SK-N-SH (cell line): ENCODE data around the gene CCDC32. TPM values are rescaled to one million over a fixed set of nuclear protein-coding genes. Genes with fewer than 3 reads are reported as not detected.

Experiments used
- CTCF ChIA-PET: fragments of 300-600, 350-600 bp; formaldehyde crosslinking; extraction: SDS; loops from one replicate; lab custom pipeline; 2021; lab: Yijun Ruan, JAX
- POLR2A ChIA-PET: fragments of 350-600 bp; sonication (Branson Sonifier 250); formaldehyde crosslinking; extraction: SDS; loops from one replicate; lab custom pipeline; 2020; ENCODE audit warnings: antibody characterized with exemption, inconsistent platforms; lab: Yijun Ruan, JAX
- DNase-seq: peaks from one replicate; pipeline ENCODE4 v3.0.0; 2012
- H2AFZ ChIP-seq: fragments of 200-600 bp; sonication (generic); 2 replicates; pipeline ENCODE4 v1.8.1; 2016; ENCODE audit warnings: antibody characterized with exemption, mild to moderate bottlenecking, low read depth
- H3F3A ChIP-seq: fragments of 200-600 bp; sonication (generic); replicated peaks from 2 replicates; pipeline ENCODE3; 2016; ENCODE audit warnings: antibody characterized with exemption, mild to moderate bottlenecking; ENCODE audit not compliant: insufficient read depth
- H3K27ac ChIP-seq, 2 experiments: fragments of 200-500 bp in 1 of 2; fragments of 200-600 bp in 1 of 2; sonication (Bioruptor generic) in 1 of 2; sonication (generic), shearing (Covaris generic) in 1 of 2; 2 replicates each; pipeline versions ENCODE4 v1.5.1 to v1.6.1; 2014 to 2016; ENCODE audit warnings: low read depth in 2 of 2, inconsistent platforms in 1 of 2, low read length in 1 of 2, mild to moderate bottlenecking in 1 of 2, mixed read lengths in 1 of 2
- H3K27me3 ChIP-seq: fragments of 200-600 bp; sonication (generic), shearing (Covaris generic); 2 replicates; pipeline ENCODE4 v1.6.1; 2016; ENCODE audit warnings: mixed run types; ENCODE audit not compliant: insufficient read depth
- H3K36me3 ChIP-seq, 2 experiments: fragments of 200-500 bp in 1 of 2; fragments of 200-600 bp in 1 of 2; sonication (Bioruptor generic) in 1 of 2; sonication (generic) in 1 of 2; replicated peaks in 1 of 2; 2 replicates each; pipeline versions ENCODE3 to v1.5.1; 2014 to 2016; ENCODE audit warnings: low read length in 1 of 2, mild to moderate bottlenecking in 1 of 2; ENCODE audit not compliant: insufficient read depth in 2 of 2, control insufficient read depth in 1 of 2
- H3K4me1 ChIP-seq, 2 experiments: fragments of 200-500 bp in 1 of 2; fragments of 200-600 bp in 1 of 2; sonication (Bioruptor generic) in 1 of 2; sonication (generic), shearing (Covaris generic) in 1 of 2; 2 replicates each; pipeline versions ENCODE4 v1.5.1 to v1.6.1; 2014 to 2016; ENCODE audit warnings: low read depth in 1 of 2, low read length in 1 of 2, mixed run types in 1 of 2; ENCODE audit not compliant: insufficient read depth in 2 of 2, control insufficient read depth in 1 of 2
- H3K4me2 ChIP-seq: fragments of 200-600 bp; sonication (generic), shearing (Covaris generic); 2 replicates; pipeline ENCODE4 v1.6.1; 2017; ENCODE audit warnings: mixed run types
- H3K4me3 ChIP-seq, 2 experiments: fragments of 200-500 bp in 1 of 2; fragments of 200-600 bp in 1 of 2; sonication (Bioruptor generic) in 1 of 2; sonication (generic), shearing (Covaris generic) in 1 of 2; 2 replicates each; pipeline versions ENCODE4 v1.5.1 to v1.8.1; 2014 to 2016; ENCODE audit warnings: low read depth in 2 of 2, inconsistent platforms in 1 of 2, low read length in 1 of 2, mild to moderate bottlenecking in 1 of 2, mixed read lengths in 1 of 2, moderate library complexity in 1 of 2
- H3K79me2 ChIP-seq: fragments of 200-600 bp; sonication (generic); 2 replicates; pipeline ENCODE4 v1.8.1; 2017; ENCODE audit warnings: mild to moderate bottlenecking; ENCODE audit not compliant: insufficient read depth
- H3K9ac ChIP-seq: fragments of 200-600 bp; sonication (generic); 2 replicates; pipeline ENCODE4 v1.6.1; 2017; ENCODE audit warnings: mixed run types
- H3K9me2 ChIP-seq: fragments of 200-600 bp; sonication (generic); 2 replicates; pipeline ENCODE4 v1.6.1; 2017; ENCODE audit warnings: mixed run types
- H3K9me3 ChIP-seq: fragments of 200-600 bp; sonication (generic); 2 replicates; pipeline ENCODE4 v1.6.1; 2017; ENCODE audit warnings: mixed run types, mild to moderate bottlenecking, moderate library complexity
- H4K20me1 ChIP-seq: fragments of 200-600 bp; sonication (generic); 2 replicates; pipeline ENCODE4 v1.6.1; 2017; ENCODE audit warnings: mild to moderate bottlenecking, mixed run types; ENCODE audit not compliant: insufficient read depth
- CHD2 ChIP-seq: fragments of 150-350 bp; IDR thresholded peaks from 2 replicates; pipeline ENCODE4 v1.6.1; 2018; ENCODE audit warnings: low read length; ENCODE audit not compliant: partially characterized antibody
- CTCF ChIP-seq: fragments of 200-600 bp; sonication (generic); IDR thresholded peaks from 2 replicates; pipeline ENCODE4 v1.6.1; 2017; ENCODE audit warnings: antibody characterized with exemption, mild to moderate bottlenecking, moderate library complexity
- EP300 ChIP-seq, 2 experiments: IDR thresholded peaks; 2 replicates each; pipeline versions ENCODE4 v1.4.0 to v1.6.1; 2012; ENCODE audit warnings: borderline replicate concordance in 1 of 2, low read depth in 1 of 2, low read length in 1 of 2
- EZH2phosphoT487 ChIP-seq: fragments of 200-600 bp; sonication (generic); IDR thresholded peaks from 2 replicates; pipeline ENCODE4 v1.6.1; 2017; ENCODE audit warnings: low read depth, mixed run types, mild to moderate bottlenecking, antibody characterized with exemption, moderate library complexity, borderline replicate concordance
- FOSL2 ChIP-seq: IDR thresholded peaks from 2 replicates; pipeline ENCODE4 v1.4.0; 2012; ENCODE audit warnings: low read depth, mild to moderate bottlenecking, moderate library complexity, borderline replicate concordance
- FOXM1 ChIP-seq: IDR thresholded peaks from 2 replicates; pipeline ENCODE4 v1.4.0; 2012; ENCODE audit warnings: low read depth, mild to moderate bottlenecking
- GATA2 ChIP-seq: sonication (generic); formaldehyde crosslinking; IDR thresholded peaks from 2 replicates; pipeline ENCODE4 v1.5.0; 2020; ENCODE audit warnings: mild to moderate bottlenecking, missing genetic modification reagents
- MXI1 ChIP-seq: IDR thresholded peaks from 2 replicates; pipeline ENCODE4 v1.6.1; 2012; ENCODE audit warnings: mild to moderate bottlenecking, low read depth, low read length, improper control_type of control experiment
- NRF1 ChIP-seq: IDR thresholded peaks from 2 replicates; pipeline ENCODE4 v1.6.1; 2012; ENCODE audit warnings: low read depth, mild to moderate bottlenecking, low read length
- POLR2AphosphoS5 ChIP-seq: IDR thresholded peaks from 2 replicates; pipeline ENCODE4 v1.6.1; 2012; ENCODE audit warnings: low read depth, low read length
- REST ChIP-seq: IDR thresholded peaks from 2 replicates; pipeline ENCODE4 v1.6.1; 2012; ENCODE audit warnings: mild to moderate bottlenecking, low read depth, low read length, moderate library complexity
- RFX5 ChIP-seq: IDR thresholded peaks from 2 replicates; pipeline ENCODE4 v1.6.1; 2012; ENCODE audit warnings: mild to moderate bottlenecking, improper control_type of control experiment, low read length
- SIN3A ChIP-seq: IDR thresholded peaks from 2 replicates; pipeline ENCODE4 v1.6.1; 2012; ENCODE audit warnings: low read depth, mild to moderate bottlenecking, low read length, moderate library complexity, borderline replicate concordance
- SMC3 ChIP-seq: IDR thresholded peaks from 2 replicates; pipeline ENCODE4 v1.6.1; 2012; ENCODE audit warnings: low read depth, low read length, improper control_type of control experiment
- TAF1 ChIP-seq: IDR thresholded peaks from 2 replicates; pipeline ENCODE4 v1.6.1; 2012; ENCODE audit warnings: low read depth, mild to moderate bottlenecking, low read length, moderate library complexity, borderline replicate concordance
- TCF12 ChIP-seq: IDR thresholded peaks from 2 replicates; pipeline ENCODE4 v1.4.0; 2012
- TEAD4 ChIP-seq: IDR thresholded peaks from 2 replicates; pipeline ENCODE4 v1.4.0; 2012; ENCODE audit warnings: mild to moderate bottlenecking, borderline replicate concordance; ENCODE audit not compliant: insufficient read depth
- USF2 ChIP-seq: fragments of 150-350 bp; IDR thresholded peaks from 2 replicates; pipeline ENCODE4 v1.6.1; 2017; ENCODE audit warnings: antibody characterized with exemption, low read length, low read depth, borderline replicate concordance
- WGBS: methylation state at CpG from one replicate; pipeline ENCODE4 v1.1.6; 2017; ENCODE audit warnings: low lambda C conversion rate; 5-methylcytosine and 5-hydroxymethylcytosine counted together
- polyA plus RNA-seq, 3 experiments: library from polyadenylated mRNA; depleted of rRNA; stranded (reverse); fragments of >200 nt; gene quantifications; 2 replicates each; pipeline ENCODE4 v1.2.3, GENCODE V29; 2012

Gene CCDC32
- polyA plus RNA-seq, 1 of the 3 experiments (the other 2 are of a cell fraction) = 7.4 TPM

- ChIA-PET POLR2A (interaction anchor here (0.7 kb wide), 1 partner anchor 452 kb away, joined by 3 read pairs; no protein-coding TSS in a partner anchor), CTCF (interaction anchor here (1.0 kb wide), 1 partner anchor 36 kb away, joined by 3 read pairs; no protein-coding TSS in a partner anchor)
- H4K20me1 ChIP-seq = no peaks in the 10 kb centered on the region
- H3K27ac ChIP-seq = no peak overlapping the region
- peak overlapping the region in 1 of 2 experiments; percentile 87; a peak in 2 of 4 replicates for H3K4me3 ChIP-seq
- H3F3A ChIP-seq = no peaks in the 10 kb centered on the region
- peaks cover 44% of the 10 kb centered on the region for H3K79me2 ChIP-seq
- DNase-seq = no peak
- peak overlapping the region; percentile 94 for H3K4me2 ChIP-seq
- peaks cover 0 to 4% of the 10 kb centered on the region in 2 experiments; a peak in 2 of 4 replicates for H3K4me1 ChIP-seq
- no peaks in the 10 kb centered on the region for H3K27me3 ChIP-seq
- H3K9me3 ChIP-seq = no peaks in the 10 kb centered on the region
- H3K9me2 ChIP-seq = no peaks in the 10 kb centered on the region
- no peaks in the 10 kb centered on the region for H3K36me3 ChIP-seq
- no peak for TF ChIP-seq NRF1
- no peak for TF ChIP-seq SMC3
- TF ChIP-seq CHD2 = no peak
- TF ChIP-seq CTCF = no peak
- no peak for TF ChIP-seq TAF1
- TF ChIP-seq GATA2 (CRISPR knock-in tag) = no peak
- no peak for TF ChIP-seq RFX5
- no peak for TF ChIP-seq REST
- TF ChIP-seq MXI1 = no peak
- TF ChIP-seq POLR2AphosphoS5 = no peak
- no peak overlapping the region for H2AFZ ChIP-seq
- peak overlapping the region; percentile 73; the same call in 1 of the 2 replicates for H3K9ac ChIP-seq
Observed at GRCh38 chr15:40563426-40563825, 1.4 kb downstream of the CCDC32 start.

- Histone ChIP-seq H3K4me1 (peaks cover 0 to 4% of the 10 kb centered on the region in 2 experiments; a peak in 2 of 4 replicates), H3K9ac (no peak overlapping the region), H4K20me1 (no peaks in the 10 kb centered on the region), H2AFZ (no peak overlapping the region), H3F3A (no peaks in the 10 kb centered on the region), H3K27me3 (no peaks in the 10 kb centered on the region), H3K79me2 (peaks cover 44% of the 10 kb centered on the region), H3K27ac (no peak overlapping the region), H3K9me3 (no peaks in the 10 kb centered on the region), H3K4me3 (no peak overlapping the region), H3K36me3 (peaks cover 0 to under 1% of the 10 kb centered on the region in 2 experiments), H3K4me2 (no peak overlapping the region), H3K9me2 (no peaks in the 10 kb centered on the region)
- ChIA-PET POLR2A (no interaction called here), CTCF (interaction anchor here (1.0 kb wide), 1 partner anchor 36 kb away, joined by 3 read pairs; no protein-coding TSS in a partner anchor)
- TF ChIP-seq TCF12 (no peak), TEAD4 (no peak), USF2 (no peak), EZH2phosphoT487 (no peak), FOSL2 (no peak), FOXM1 (no peak), RFX5 (no peak), SIN3A (no peak), SMC3 (no peak), EP300 (IDR thresholded peaks at IDR 0.05; ENCODE audit: borderline replicate concordance in 1 of 2, low read depth in 1 of 2, low read length in 1 of 2) (no peak), POLR2AphosphoS5 (no peak)
- WGBS = 100% methylated on average over 2 of the region's 2 CpGs
- DNase-seq = no peak
Observed at GRCh38 chr15:40562691-40563090, 2.2 kb downstream of the CCDC32 start.
